Measurements from ENCODE around the gene HS1BP3.

DNA sequence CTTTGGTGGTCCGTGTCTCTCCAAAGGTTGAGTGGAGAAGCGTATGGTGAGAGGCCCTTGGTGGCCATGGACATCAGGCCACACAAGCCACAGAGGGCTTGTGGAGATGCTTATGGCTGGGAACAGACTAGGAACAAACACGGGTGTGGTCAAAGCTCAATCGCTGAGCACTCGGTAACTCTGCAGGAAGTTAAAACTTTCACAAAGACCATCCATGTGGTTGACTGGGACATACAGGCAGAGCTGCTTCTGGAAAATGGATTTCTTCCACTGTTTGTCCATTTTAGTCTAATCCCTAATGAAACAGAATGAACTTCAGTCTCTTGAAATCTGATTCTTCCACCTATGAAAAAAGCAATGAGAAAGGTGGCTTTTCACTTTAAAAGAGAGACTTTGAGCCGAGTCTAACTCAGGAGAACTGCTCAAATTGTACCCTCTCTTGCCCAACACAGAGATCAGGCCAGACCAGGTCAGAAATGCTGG, 33.7 kb upstream of the HS1BP3 start:
- no peak for TF ChIP-seq POLR2AphosphoS5 (IDR thresholded peaks at IDR 0.05)
- TF ChIP-seq, protein P1, sequence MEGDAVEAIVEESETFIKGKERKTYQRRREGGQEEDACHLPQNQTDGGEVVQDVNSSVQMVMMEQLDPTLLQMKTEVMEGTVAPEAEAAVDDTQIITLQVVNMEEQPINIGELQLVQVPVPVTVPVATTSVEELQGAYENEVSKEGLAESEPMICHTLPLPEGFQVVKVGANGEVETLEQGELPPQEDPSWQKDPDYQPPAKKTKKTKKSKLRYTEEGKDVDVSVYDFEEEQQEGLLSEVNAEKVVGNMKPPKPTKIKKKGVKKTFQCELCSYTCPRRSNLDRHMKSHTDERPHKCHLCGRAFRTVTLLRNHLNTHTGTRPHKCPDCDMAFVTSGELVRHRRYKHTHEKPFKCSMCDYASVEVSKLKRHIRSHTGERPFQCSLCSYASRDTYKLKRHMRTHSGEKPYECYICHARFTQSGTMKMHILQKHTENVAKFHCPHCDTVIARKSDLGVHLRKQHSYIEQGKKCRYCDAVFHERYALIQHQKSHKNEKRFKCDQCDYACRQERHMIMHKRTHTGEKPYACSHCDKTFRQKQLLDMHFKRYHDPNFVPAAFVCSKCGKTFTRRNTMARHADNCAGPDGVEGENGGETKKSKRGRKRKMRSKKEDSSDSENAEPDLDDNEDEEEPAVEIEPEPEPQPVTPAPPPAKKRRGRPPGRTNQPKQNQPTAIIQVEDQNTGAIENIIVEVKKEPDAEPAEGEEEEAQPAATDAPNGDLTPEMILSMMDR (IDR thresholded peaks at IDR 0.05), result no peak
- no peak for TF ChIP-seq POLR2A (IDR thresholded peaks at IDR 0.05)
